ENCODE measurements around the gene TBC1D1. TPM values are rescaled to one million over a fixed set of nuclear protein-coding genes. Genes with fewer than 3 reads are reported as not detected.
A peak's percentile ranks its signal among the peaks of the same experiment; 100 is the strongest.

TBC1D1 gene
- total RNA-seq, 2 donors from 2014 or later, result 23.3 to 28.7 TPM

DNA sequence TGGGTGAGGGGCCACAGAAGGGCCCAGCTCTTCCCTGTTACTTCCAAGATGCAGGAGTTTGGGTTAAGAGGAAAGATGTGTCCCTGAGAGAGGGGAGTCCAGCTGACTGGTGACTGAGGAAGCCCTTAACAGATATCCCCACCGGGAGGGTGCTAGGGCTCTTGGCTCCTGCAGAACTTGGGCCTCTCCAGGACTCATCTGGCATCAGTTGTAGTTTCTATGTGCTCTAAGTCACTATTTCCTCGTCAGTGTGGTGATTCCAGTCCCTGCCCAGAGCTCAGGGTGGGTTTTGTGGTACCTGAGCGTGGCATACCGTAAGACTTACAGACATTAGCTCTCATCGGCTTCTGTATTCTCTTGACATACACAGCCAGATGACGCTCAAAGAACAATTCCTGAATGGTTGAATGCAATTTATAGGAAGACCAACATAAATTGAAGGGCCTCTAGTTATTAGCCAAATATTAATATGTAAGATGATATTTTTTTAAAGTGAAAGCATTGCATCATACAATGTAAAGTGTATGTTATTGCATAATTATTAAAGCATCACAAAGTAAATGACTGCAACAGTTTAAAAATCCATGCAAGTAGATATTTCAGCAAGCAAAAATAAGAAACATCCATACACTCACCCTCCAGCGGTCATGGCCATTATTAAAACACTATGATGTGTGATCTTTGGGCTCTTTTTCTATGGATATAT is 264.9 kb downstream of the TBC1D1 start:
- Histone ChIP-seq H3K4me1 (peaks cover 44% of the 10 kb centered on the region), H3K9me3 (no peaks in the 10 kb centered on the region), H3K27ac (peak overlapping the region; percentile 57 to 85 (median 76)), H3K27me3 (no peaks in the 10 kb centered on the region), H3K4me3 (no peak overlapping the region), H3K36me3 (replicated peaks in 1 of 2; ENCODE audit: insufficient read depth in 1 of 2, low read depth in 2 of 2) (no peaks in the 10 kb centered on the region)
- 77 to 82% methylated on average over 7 of the region's 7 CpGs for WGBS, 2 donors
- DNase-seq (peak in 1 of 4 donors; percentile 18), ATAC-seq (peak; percentile 16)
- intact Hi-C loops (cut with DNase I), result no loop called here
- TF ChIP-seq, protein P1, sequence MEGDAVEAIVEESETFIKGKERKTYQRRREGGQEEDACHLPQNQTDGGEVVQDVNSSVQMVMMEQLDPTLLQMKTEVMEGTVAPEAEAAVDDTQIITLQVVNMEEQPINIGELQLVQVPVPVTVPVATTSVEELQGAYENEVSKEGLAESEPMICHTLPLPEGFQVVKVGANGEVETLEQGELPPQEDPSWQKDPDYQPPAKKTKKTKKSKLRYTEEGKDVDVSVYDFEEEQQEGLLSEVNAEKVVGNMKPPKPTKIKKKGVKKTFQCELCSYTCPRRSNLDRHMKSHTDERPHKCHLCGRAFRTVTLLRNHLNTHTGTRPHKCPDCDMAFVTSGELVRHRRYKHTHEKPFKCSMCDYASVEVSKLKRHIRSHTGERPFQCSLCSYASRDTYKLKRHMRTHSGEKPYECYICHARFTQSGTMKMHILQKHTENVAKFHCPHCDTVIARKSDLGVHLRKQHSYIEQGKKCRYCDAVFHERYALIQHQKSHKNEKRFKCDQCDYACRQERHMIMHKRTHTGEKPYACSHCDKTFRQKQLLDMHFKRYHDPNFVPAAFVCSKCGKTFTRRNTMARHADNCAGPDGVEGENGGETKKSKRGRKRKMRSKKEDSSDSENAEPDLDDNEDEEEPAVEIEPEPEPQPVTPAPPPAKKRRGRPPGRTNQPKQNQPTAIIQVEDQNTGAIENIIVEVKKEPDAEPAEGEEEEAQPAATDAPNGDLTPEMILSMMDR (IDR thresholded peaks at IDR 0.05), result no peak
- TF ChIP-seq POLR2A (IDR thresholded peaks at IDR 0.05), result no peak

DNA sequence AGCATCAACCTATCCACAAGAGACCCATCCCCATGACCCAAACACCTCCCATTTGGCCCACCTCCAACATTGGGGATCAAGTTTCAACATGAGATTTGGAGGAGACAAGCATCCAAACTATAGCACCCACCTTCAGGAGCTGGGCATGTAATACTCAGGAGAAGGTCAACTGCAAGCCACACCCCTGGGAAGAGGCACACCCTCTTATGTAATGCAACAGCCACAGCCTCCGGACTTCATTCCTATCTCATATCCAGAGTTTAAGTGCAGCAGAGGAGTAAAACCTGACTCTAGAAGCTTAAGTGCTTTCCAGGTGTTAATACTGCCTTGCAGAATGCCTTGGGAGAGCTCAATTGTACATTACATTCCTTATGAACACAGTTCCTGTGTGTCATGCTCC is 266.7 kb downstream of the TBC1D1 start:
- Histone ChIP-seq H3K36me3 (replicated peaks in 1 of 2; ENCODE audit: insufficient read depth in 1 of 2, low read depth in 2 of 2) (no peaks in the 10 kb centered on the region), H3K27me3 (no peaks in the 10 kb centered on the region), H3K27ac (no peak overlapping the region), H3K9me3 (no peaks in the 10 kb centered on the region), H3K4me1 (peaks cover 61% of the 10 kb centered on the region), H3K4me3 (no peak overlapping the region)
- intact Hi-C loops (cut with DNase I), result no loop called here
- 8 to 10% methylated on average over 1 of the region's 1 CpG for WGBS, 2 donors
- DNase-seq, result peak; percentile 28 to 48 (median 46)
- TF ChIP-seq, protein P1 (IDR thresholded peaks at IDR 0.05), result no peak
- TF ChIP-seq POLR2A (IDR thresholded peaks at IDR 0.05), result no peak
- no peak for ATAC-seq

DNA sequence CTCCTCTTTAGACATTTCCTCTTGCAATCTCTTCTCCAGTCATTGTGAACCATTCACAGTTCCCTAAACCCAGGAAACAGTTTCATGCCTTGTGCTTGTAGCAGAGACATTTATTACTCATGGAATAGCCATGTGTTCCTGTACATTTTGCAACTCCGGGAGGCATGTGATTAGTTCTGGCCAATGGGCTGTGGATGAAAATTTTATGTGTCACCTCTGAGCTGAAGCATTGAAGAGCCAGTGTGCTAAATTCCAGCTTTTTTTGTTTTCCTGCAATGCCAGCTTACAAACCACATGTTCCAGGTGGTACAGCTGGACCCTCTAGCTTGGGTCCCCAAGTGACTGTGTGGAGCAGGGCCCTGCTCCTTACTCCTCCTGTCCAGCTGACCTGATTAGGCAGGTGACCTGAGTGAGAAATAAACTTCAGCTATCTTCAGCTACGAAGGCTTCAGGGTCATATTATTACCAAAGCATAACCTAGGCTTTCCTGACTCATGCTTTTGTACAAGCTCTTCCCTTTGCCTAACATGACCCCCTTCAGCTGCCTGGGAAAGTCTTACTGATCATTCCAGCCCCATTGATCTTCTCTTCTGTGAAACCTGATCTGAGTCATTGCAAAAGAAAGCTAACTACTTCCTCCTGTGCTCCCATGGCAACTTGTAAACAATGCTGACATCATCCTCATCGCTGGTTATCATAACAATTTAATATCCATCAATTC is 269.8 kb downstream of the TBC1D1 start:
- peak in 2 of 3 donors; percentile 43 to 49 for TF ChIP-seq POLR2A (IDR thresholded peaks at IDR 0.05)
- TF ChIP-seq, protein P1 (IDR thresholded peaks at IDR 0.05), result no peak
- H3K4me1 ChIP-seq, result peaks cover 53% of the 10 kb centered on the region
- peak; percentile 90 for ATAC-seq
- 18 to 21% methylated on average over 3 of the region's 3 CpGs for WGBS, 2 donors
- H3K9me3 ChIP-seq, result no peaks in the 10 kb centered on the region
- peak overlapping the region; percentile 83 to 96 (median 88) for H3K27ac ChIP-seq
- intact Hi-C loops (cut with DNase I), result no loop called here
- H3K4me3 ChIP-seq, result no peak overlapping the region
- H3K36me3 ChIP-seq (replicated peaks in 1 of 2; ENCODE audit: insufficient read depth in 1 of 2, low read depth in 2 of 2), result no peaks in the 10 kb centered on the region
- peak; percentile 65 to 92 (median 72) for DNase-seq
- H3K27me3 ChIP-seq, result no peaks in the 10 kb centered on the region

DNA sequence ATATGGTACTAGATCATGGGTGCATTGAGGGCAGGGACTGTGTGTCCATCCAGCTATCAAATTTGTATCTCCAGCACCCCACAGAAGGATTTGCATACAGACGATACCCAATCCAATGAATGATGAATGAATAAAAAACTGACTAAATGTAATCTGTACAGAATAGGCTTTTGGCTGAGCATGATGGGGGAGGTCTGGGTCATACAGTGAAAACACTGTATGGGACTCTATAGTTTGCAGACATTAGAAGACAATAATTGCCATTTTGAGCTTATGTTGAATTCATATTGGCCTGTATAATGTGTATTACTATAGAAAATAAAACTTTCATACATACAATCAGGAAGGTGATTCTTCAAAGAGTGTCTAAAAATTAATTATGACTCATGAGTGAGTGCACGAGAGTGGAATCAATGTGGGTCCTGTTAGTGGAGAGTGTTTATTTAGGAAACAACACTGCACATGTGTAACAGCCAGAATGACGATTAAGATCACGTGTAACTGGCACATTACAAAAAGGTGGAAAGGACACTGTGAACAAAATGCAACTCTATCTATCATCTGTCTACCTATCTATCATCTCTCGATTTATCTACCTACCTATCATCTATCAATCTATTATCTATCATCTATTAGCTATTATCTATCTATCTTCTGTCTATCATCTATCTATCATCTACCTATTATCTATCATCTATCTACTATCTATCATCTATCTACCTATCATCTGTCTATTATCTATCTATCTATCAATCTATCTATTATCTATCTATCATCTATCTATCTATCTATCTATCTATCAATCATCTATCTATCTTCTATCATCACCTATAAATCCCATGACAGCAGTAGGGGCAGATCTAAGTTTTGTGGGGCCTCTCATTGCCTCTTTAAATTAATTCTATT is 270.6 kb downstream of the TBC1D1 start:
- ATAC-seq, result peak; percentile 34
- Histone ChIP-seq H3K4me1 (peaks cover 50% of the 10 kb centered on the region), H3K27ac (peak overlapping the region; percentile 83 to 96 (median 88)), H3K27me3 (no peaks in the 10 kb centered on the region), H3K36me3 (replicated peaks in 1 of 2; ENCODE audit: insufficient read depth in 1 of 2, low read depth in 2 of 2) (no peaks in the 10 kb centered on the region), H3K4me3 (no peak overlapping the region), H3K9me3 (no peaks in the 10 kb centered on the region)
- WGBS, 2 donors, result 39 to 58% methylated on average over 5 of the region's 5 CpGs
- DNase-seq, result no peak
- intact Hi-C loops (cut with DNase I), result no loop called here
- no peak for TF ChIP-seq POLR2A (IDR thresholded peaks at IDR 0.05)
- TF ChIP-seq, protein P1 (IDR thresholded peaks at IDR 0.05), result no peak

Measured in body of pancreas (tissue), 4 donors.